OCI-LY1 (cell line): ENCODE results near the gene IL20RB.

Source experiments
- H2AFZ ChIP-seq: fragments of 200-600 bp; sonication (generic), shearing (Covaris generic); 2 replicates; pipeline ENCODE4 v1.6.0; 2014; ENCODE audit warnings: antibody characterized with exemption, mild to moderate bottlenecking, low read length
- H3F3A ChIP-seq: fragments of 200-600 bp; sonication (generic), shearing (Covaris generic); 2 replicates; pipeline ENCODE4 v1.6.0; 2014; ENCODE audit warnings: mild to moderate bottlenecking, antibody characterized with exemption, low read length, moderate library complexity; ENCODE audit not compliant: insufficient read depth
- H3K27ac ChIP-seq: fragments of 200-600 bp; sonication (generic); 2 replicates; pipeline ENCODE4 v1.5.1; 2014; ENCODE audit warnings: low read length, mixed run types, mild to moderate bottlenecking, low read depth; ENCODE audit not compliant: poor library complexity, severe bottlenecking
- H3K27me3 ChIP-seq: fragments of 200-600 bp; sonication (generic); 2 replicates; pipeline ENCODE4 v1.6.0; 2014; ENCODE audit warnings: antibody characterized with exemption, mild to moderate bottlenecking, low read length, moderate library complexity; ENCODE audit not compliant: insufficient read depth
- H3K36me3 ChIP-seq: fragments of 200-600 bp; sonication (generic); 2 replicates; pipeline ENCODE4 v1.6.1; 2014; ENCODE audit warnings: mild to moderate bottlenecking, antibody characterized with exemption, low read length, moderate library complexity, mixed read lengths; ENCODE audit not compliant: insufficient read depth
- H3K4me1 ChIP-seq: fragments of 200-600 bp; sonication (generic); 2 replicates; pipeline ENCODE4 v1.5.1; 2014; ENCODE audit warnings: mild to moderate bottlenecking, low read length, moderate library complexity; ENCODE audit not compliant: insufficient read depth, severe bottlenecking
- H3K4me2 ChIP-seq: fragments of 200-600 bp; sonication (generic), shearing (Covaris generic); 2 replicates; pipeline ENCODE4 v1.6.1; 2014; ENCODE audit warnings: low read length
- H3K4me3 ChIP-seq: fragments of 200-600 bp; sonication (generic); 2 replicates; pipeline ENCODE4 v1.5.1; 2014; ENCODE audit warnings: low read length, low read depth, mild to moderate bottlenecking, mixed read lengths; ENCODE audit not compliant: poor library complexity, severe bottlenecking
- H3K79me2 ChIP-seq: fragments of 200-600 bp; shearing (Covaris generic); 2 replicates; pipeline ENCODE4 v1.6.1; 2016; ENCODE audit warnings: mixed run types, low read length, mixed read lengths; ENCODE audit not compliant: insufficient read depth
- H3K9ac ChIP-seq: fragments of 200-600 bp; sonication (generic), shearing (Covaris generic); 2 replicates; pipeline ENCODE4 v1.6.1; 2014; ENCODE audit warnings: mild to moderate bottlenecking, low read length, mixed read lengths
- H3K9me2 ChIP-seq: fragments of 200-600 bp; sonication (generic), shearing (Covaris generic); 2 replicates; pipeline ENCODE4 v1.6.1; 2014; ENCODE audit warnings: low read depth, mild to moderate bottlenecking, low read length, mixed read lengths
- H3K9me3 ChIP-seq: fragments of 200-600 bp; shearing (Covaris generic); 2 replicates; pipeline ENCODE4 v1.6.1; 2014; ENCODE audit warnings: low read length, mixed read lengths
- H4K20me1 ChIP-seq: fragments of 200-600 bp; sonication (generic), shearing (Covaris generic); 2 replicates; pipeline ENCODE4 v1.6.0; 2016; ENCODE audit warnings: mild to moderate bottlenecking, low read length; ENCODE audit not compliant: insufficient read depth
- CTCF ChIP-seq: fragments of 200-600 bp; sonication (generic), shearing (Covaris generic); IDR thresholded peaks from 2 replicates; pipeline ENCODE4 v1.5.1; 2017; ENCODE audit warnings: mild to moderate bottlenecking, antibody characterized with exemption, low read length, moderate library complexity, mixed read lengths
- EZH2 ChIP-seq: fragments of 200-600 bp; sonication (generic), shearing (Covaris generic); IDR thresholded peaks from 2 replicates; pipeline ENCODE4 v1.8.0; 2017; ENCODE audit warnings: borderline replicate concordance, mixed run types, mild to moderate bottlenecking, antibody characterized with exemption, low read length, moderate library complexity, mixed read lengths

IL20RB gene

GRCh38 chr3:136925425-136926190 lies 32.2 kb upstream of the IL20RB start:
- Histone ChIP-seq H3K4me2 (no peak overlapping the region), H3K27ac (no peak overlapping the region), H3K79me2 (peaks cover 60% of the 10 kb centered on the region), H2AFZ (no peak overlapping the region), H3K9me3 (peaks cover 3% of the 10 kb centered on the region; the same call in 1 of the 2 replicates), H3K4me1 (peaks cover 5% of the 10 kb centered on the region), H3K9me2 (no peaks in the 10 kb centered on the region), H4K20me1 (no peaks in the 10 kb centered on the region), H3K4me3 (no peak overlapping the region), H3K9ac (no peak overlapping the region), H3K27me3 (no peaks in the 10 kb centered on the region), H3K36me3 (peaks cover 48% of the 10 kb centered on the region), H3F3A (no peaks in the 10 kb centered on the region)
- TF ChIP-seq EZH2 (no peak), CTCF (no peak)

- Histone ChIP-seq H3K4me3 (no peak overlapping the region), H4K20me1 (no peaks in the 10 kb centered on the region), H3K79me2 (peaks cover 39% of the 10 kb centered on the region), H3K9me3 (no peaks in the 10 kb centered on the region), H3K4me2 (no peak overlapping the region), H3K4me1 (peaks cover 5% of the 10 kb centered on the region), H3F3A (no peaks in the 10 kb centered on the region), H2AFZ (no peak overlapping the region), H3K9ac (no peak overlapping the region), H3K27me3 (no peaks in the 10 kb centered on the region), H3K36me3 (peaks cover 52% of the 10 kb centered on the region), H3K9me2 (no peaks in the 10 kb centered on the region), H3K27ac (no peak overlapping the region)
- TF ChIP-seq CTCF (no peak), EZH2 (no peak)
Measured at GRCh38 chr3:136928240-136928639, 29.5 kb upstream of the IL20RB start.

GRCh38 chr3:136929977-136930670 lies 27.7 kb upstream of the IL20RB start:
- Histone ChIP-seq H3K27ac (no peak overlapping the region), H3K9ac (no peak overlapping the region), H3K79me2 (peaks cover 22% of the 10 kb centered on the region)

More at GRCh38 chr3:136929977-136930670, 27.7 kb upstream of the IL20RB start:
- no peaks in the 10 kb centered on the region for H3F3A ChIP-seq
- no peak overlapping the region for H2AFZ ChIP-seq
- H3K27me3 ChIP-seq = no peaks in the 10 kb centered on the region
- H3K4me1 ChIP-seq = peaks cover 5% of the 10 kb centered on the region
- no peak for TF ChIP-seq CTCF
- no peak for TF ChIP-seq EZH2
- H3K4me2 ChIP-seq = no peak overlapping the region
- peaks cover 71% of the 10 kb centered on the region for H3K36me3 ChIP-seq
- no peaks in the 10 kb centered on the region for H4K20me1 ChIP-seq
- H3K9me3 ChIP-seq = no peaks in the 10 kb centered on the region
- H3K4me3 ChIP-seq = no peak overlapping the region
- no peaks in the 10 kb centered on the region for H3K9me2 ChIP-seq
